Mononuclear cell (primary cell): ENCODE measurements around the gene NOP14. TPM values are rescaled to one million over a fixed set of nuclear protein-coding genes. Genes with fewer than 3 reads are reported as not detected.

Experiments used
- H3K27me3 ChIP-seq: 2 replicates; pipeline ENCODE4 v1.6.0; 2011; ENCODE audit warnings: low read length, control low read depth; ENCODE audit not compliant: insufficient read depth
- H3K4me1 ChIP-seq: 2 replicates; pipeline ENCODE4 v1.5.1; 2011; ENCODE audit warnings: mild to moderate bottlenecking, low read length, control low read depth; ENCODE audit not compliant: insufficient read depth
- H3K4me3 ChIP-seq: 2 replicates; pipeline ENCODE4 v1.5.1; 2011; ENCODE audit warnings: mild to moderate bottlenecking, low read length, moderate library complexity
- H3K9me3 ChIP-seq: 2 replicates; pipeline ENCODE4 v1.5.1; 2011; ENCODE audit warnings: low read depth, mild to moderate bottlenecking, control low read depth, low read length
- total RNA-seq: library from RNA; depleted of rRNA; stranded (reverse); fragments of >200 nt; gene quantifications from one replicate; pipeline ENCODE4 v1.2.3, GENCODE V29; 2012

NOP14 gene
- total RNA-seq, 1 donor = 17.4 TPM

DNA sequence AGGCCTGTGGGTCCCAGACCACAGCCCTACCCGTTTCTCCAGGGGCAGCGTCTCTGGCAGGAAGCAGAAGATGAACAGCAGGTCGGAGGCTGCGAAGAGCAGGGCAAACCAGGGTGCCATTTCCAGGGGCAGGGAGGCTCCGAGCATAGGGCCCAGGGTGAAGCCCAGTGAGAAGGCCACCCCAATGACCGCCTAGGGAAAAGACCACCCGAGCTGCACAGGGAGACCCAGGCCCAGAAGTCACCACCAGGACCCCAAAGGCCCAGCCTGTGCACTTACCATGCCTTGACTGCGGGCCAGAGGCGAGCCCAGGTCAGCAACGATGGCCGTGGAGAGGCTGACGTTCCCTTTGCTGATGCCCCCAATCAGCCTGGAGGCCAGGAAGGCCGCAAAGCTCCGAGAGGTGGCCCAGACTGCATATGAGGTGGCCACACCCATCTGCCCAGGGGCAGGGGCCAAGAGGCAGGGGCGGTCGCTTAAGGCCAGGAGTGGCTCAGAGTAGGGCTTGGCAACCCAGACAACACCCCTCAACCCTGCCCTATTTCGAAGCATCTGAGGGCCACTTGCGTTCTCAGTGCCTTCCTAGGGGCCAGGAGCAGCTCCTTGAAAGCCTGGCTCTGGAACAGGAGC, 30.8 kb downstream of the NOP14 start:
- H3K4me3 ChIP-seq = no peak overlapping the region
- H3K9me3 ChIP-seq = no peaks in the 10 kb centered on the region

DNA sequence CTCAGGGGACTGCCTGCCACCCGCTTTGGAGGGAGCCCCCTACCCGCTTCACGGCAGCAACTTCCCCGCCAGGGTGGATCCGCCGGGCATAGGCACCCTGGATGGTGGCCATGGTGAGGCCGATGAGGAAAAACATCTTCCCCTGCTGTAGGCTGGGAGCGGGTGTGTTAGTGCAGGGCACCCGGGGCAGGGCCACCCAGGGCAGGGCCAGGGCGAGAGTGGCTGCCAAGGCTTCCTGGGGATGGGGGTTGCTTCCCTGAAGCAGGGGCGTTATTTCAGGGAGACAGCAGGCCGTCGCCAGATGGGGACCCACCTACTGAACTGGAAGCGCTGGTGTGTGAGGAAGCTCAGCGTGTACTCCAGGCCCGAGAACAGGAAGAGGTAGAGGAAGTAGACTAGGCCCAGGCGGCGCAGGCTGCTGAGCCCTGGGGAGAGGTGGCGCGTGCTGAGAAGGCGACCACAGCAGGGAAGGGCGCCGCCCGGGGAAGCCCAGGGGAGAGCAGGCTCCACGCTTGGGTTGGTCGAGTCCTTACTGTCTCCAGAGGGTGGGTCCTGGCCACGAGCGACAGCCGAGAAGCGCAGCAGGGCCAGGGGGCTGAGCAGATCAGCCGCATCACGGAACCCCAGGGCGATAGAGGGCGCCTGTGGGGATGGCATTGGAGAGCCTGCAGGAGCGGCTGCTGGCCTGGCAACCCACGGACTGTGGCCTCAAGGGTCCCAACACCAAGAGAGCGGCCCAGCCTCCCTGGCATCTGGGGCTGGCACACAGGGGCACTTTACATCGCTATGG, 31.5 kb downstream of the NOP14 start:
- Histone ChIP-seq H3K27me3 (no peaks in the 10 kb centered on the region), H3K4me3 (no peak overlapping the region), H3K9me3 (no peaks in the 10 kb centered on the region), H3K4me1 (peaks cover 50% of the 10 kb centered on the region)

More for the DNA sequence above, 30.8 kb downstream of the NOP14 start:
- H3K27me3 ChIP-seq = no peaks in the 10 kb centered on the region
- peaks cover 52% of the 10 kb centered on the region for H3K4me1 ChIP-seq

DNA sequence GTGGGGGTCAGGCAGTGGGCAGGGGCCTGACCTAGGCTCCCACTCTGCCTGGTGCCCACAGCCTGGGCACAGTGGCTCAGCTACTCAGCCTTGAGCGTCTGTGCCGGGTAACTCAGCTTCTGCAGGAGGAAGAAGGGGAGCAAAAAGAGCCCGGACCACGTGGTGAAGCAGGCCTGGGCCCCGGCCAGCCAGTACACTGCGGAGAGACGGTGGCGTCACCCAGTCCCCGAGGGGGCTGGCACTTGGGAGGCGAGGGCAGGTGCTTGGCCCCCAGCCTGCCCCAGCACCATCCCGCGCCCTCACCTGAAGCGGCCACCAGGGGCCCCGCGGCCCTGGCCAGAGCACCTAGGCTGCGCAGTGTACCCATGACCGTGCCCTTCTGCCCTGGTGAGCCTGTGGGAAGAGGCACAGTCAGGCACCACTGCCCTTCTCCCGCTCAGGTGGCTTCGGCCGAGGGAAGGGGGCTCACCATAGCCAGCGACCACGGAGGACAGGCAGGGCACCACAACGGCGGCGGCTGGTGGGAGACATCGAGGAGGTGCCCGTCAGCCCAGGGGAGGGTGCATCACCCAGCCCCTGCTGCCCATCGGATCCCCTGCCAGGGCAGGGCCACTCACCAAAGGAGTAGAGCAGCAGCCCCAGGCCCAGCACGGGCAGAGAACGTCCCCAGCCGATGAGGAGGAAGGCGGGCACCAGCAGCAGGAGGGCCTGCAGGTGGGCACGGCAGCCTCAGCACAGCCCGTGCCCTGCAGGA, 32.3 kb downstream of the NOP14 start:
- no peak overlapping the region for H3K4me3 ChIP-seq
- H3K4me1 ChIP-seq = peaks cover 43% of the 10 kb centered on the region
- H3K27me3 ChIP-seq = no peaks in the 10 kb centered on the region
- no peaks in the 10 kb centered on the region for H3K9me3 ChIP-seq

DNA sequence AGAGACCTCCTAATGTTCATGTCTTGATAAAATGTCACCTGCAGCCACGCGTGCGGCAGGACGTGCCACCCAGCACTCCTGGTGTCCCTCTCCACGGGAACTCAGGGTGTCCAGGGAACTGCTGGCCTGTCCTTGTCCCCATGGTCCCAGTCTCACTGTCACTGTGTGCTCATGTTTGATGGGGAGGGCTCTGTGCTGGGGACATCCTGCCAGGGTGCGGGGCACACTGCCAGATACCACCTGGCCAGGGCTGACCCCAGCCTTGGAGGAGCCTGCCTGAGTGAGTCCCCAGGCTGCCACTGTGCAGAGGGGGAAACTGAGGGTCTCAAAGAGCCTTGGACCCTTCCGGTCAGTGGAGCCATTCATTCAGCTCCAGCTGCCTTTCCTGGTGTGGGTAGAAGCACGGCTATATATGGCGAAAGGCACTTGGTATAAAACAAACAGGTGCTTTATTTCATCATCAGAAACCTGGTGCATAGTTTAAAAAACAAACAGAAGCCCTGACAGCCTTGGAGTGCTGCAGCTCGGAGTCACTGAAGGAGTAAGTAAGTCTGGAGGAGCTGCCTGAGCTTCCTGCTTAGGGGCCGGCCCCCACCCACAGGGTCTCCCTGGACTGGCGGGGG, 33.0 kb downstream of the NOP14 start:
- Histone ChIP-seq H3K4me1 (peaks cover 36% of the 10 kb centered on the region), H3K27me3 (no peaks in the 10 kb centered on the region), H3K9me3 (no peaks in the 10 kb centered on the region), H3K4me3 (no peak overlapping the region)

DNA sequence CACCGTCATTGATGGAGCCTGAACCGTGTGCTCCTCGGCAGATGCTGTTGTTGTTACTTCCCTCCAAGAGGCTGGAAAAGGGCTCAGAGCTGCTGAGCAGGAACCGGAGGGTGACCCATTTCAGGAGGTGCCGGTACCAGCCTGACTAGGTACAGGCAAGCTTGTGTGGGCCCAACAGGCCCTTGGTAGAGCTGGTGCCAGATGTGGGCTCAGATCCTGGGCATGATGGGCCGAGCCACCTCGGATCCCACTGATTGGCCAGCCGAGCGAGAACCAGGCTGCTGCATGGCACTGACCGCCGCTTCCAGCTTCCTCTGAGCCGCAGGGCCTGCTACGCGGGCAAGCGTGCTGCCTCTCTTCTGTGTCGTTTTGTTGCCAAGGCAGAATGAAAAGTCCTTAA, 33.7 kb downstream of the NOP14 start:
- Histone ChIP-seq H3K27me3 (no peaks in the 10 kb centered on the region), H3K4me3 (no peak overlapping the region), H3K4me1 (peaks cover 32% of the 10 kb centered on the region), H3K9me3 (no peaks in the 10 kb centered on the region)

DNA sequence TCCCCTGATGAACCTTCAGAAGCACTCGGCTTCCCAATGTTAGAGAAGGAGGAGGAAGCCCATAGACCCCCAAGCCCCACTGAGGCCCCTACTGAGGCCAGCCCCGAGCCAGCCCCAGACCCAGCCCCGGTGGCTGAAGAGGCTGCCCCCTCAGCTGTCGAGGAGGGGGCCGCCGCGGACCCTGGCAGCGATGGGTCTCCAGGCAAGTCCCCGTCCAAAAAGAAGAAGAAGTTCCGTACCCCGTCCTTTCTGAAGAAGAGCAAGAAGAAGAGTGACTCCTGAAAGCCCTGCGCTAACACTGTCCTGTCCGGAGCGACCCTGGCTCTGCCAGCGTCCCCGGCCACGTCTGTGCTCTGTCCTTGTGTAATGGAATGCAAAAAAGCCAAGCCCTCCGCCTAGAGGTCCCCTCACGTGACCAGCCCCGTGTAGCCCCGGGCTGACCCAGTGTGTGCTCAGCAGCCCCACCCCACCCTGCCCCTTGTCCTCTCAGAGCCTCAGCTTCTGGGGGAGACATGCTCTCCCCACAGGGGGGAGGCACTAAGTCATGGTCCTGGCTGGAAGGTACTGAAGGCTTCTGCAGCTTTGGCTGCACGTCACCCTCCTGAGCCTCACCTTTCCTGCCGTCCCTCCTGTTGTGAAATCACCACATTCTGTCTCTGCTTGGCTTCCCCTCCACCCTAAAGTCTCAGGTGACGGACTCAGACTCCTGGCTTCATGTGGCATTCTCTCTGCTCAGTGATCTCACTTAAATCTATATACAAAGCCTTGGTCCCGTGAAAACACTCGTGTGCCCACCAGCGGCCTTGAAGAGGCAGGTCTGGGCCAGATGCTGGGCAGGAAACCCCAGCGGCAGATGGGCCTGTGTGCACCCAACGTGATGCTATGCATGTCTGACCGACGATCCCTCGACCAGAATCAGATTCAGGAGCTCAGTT, 34.7 kb downstream of the NOP14 start:
- H3K9me3 ChIP-seq = no peaks in the 10 kb centered on the region
- no peak overlapping the region for H3K4me3 ChIP-seq
- peaks cover 29% of the 10 kb centered on the region for H3K4me1 ChIP-seq
- no peaks in the 10 kb centered on the region for H3K27me3 ChIP-seq

DNA sequence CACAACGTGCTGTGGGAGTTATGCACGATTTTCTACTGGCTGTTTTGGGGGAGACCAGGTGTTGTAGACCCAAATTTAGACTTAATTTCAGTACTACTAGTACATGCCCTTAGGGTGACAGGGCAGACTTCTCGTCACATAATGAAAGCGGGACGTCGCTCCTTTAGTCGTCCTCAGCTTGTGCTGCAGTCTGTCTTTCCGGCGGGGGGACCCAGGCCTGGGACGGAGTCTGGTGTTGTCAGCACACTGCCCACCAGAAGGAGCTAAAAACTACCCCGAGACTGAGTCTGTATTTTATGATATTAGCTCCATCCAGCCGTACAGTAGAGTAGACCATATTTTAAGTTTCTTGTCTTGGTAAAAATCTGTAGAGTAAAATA, 35.5 kb downstream of the NOP14 start:
- Histone ChIP-seq H3K9me3 (no peaks in the 10 kb centered on the region), H3K4me3 (no peak overlapping the region), H3K4me1 (peaks cover 29% of the 10 kb centered on the region), H3K27me3 (no peaks in the 10 kb centered on the region)

DNA sequence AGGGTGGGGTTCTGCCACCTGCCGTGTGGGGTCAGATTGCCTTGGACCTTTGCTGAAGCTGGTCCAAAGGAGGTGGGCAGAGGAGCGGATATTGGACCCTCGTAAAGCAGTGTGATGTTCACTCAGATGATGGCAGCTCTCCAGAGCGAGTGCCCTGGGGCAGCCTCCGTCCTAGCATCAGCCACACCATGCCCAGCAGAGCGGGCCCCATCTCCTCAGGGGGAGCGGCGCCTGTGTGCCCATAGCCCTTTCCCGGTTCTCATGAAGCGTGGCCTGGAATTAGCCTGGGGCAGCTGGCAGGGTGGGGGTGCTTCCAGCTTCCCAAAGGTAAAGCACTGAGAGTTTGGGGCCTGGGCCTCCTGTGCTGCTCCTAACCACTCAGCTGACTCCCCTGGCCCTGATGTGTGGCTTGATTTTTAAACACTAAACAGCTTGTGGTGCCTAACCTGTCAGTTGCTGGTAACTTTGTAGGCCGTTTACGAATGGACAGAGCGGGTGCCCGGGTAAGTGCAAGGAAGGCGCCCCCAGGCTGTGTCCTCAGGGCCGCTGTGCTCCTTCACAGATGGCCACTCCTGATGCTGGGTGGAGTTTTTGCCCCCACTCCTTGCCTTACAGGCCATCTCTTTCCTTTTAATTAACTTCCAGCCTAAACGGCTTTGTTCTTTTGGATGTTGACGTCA, 36.0 kb downstream of the NOP14 start:
- H3K4me3 ChIP-seq = no peak overlapping the region
- H3K9me3 ChIP-seq = no peaks in the 10 kb centered on the region
- peaks cover 29% of the 10 kb centered on the region for H3K4me1 ChIP-seq
- no peaks in the 10 kb centered on the region for H3K27me3 ChIP-seq

DNA sequence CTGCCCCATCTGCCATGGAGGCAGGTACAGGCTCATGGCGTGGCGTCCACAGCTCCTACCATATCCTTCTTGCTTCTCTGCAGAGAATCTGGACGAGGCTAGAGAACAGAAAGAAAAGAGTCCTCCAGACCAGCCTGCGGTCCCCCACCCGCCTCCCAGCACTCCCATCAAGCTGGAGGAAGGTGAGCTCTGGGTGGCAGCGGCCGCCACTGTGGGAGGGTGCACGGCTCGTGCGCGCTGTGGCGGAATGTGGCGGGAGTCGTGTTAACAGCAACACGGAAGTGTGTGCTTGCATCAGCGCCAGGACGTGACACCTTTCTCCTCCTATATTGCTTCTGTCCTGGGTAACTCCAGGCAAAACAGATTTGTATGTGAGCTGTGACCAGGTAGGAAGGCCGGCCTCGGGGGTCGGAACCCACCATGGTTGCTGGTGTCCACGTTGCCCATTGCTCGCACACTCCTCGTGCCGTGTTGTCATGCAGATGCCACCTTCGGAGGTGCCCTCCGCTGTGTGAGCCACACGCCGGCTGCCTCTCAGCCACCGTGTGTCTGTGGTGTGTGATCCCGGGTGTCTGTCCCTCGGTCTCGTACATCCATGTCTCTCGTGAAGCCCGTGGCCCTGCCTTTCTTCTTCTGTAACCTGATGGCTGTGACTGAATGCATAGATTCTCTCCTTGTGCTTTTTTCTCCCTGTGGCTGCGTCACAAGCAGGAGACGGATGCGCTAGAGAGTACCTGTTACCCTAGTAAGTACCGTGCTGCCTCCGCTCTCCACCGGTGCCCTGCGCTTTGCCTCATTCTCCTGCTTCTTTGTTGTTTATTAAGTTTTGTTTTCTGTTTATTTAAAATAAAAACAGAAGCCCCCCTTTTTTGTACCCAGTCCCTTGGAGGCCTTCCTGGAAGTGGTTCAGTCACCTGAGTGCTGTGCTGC, 37.0 kb downstream of the NOP14 start:
- Histone ChIP-seq H3K4me3 (no peak overlapping the region), H3K4me1 (peaks cover 23% of the 10 kb centered on the region), H3K27me3 (no peaks in the 10 kb centered on the region), H3K9me3 (no peaks in the 10 kb centered on the region)

DNA sequence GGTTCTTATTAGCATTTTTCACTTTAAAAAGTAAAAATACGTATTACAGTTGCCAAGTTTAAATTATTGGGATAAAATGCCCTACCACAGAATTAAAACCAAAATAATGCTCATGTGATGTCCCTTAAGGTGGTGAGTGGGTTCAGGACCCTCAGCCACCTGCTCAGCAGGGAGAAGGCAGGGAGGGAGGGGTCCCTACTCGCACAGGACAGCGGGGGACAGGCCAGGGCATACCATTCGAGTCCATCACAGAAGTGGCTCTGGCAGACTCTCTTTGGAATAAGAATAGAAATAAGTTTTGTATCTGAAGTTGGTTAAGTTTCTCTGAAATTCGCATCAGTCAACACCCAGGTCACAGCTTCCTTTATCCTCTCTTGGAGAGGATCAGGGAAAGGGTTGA, 37.7 kb downstream of the NOP14 start:
- peaks cover 19% of the 10 kb centered on the region for H3K4me1 ChIP-seq
- H3K4me3 ChIP-seq = no peak overlapping the region
- no peaks in the 10 kb centered on the region for H3K9me3 ChIP-seq
- H3K27me3 ChIP-seq = no peaks in the 10 kb centered on the region

DNA sequence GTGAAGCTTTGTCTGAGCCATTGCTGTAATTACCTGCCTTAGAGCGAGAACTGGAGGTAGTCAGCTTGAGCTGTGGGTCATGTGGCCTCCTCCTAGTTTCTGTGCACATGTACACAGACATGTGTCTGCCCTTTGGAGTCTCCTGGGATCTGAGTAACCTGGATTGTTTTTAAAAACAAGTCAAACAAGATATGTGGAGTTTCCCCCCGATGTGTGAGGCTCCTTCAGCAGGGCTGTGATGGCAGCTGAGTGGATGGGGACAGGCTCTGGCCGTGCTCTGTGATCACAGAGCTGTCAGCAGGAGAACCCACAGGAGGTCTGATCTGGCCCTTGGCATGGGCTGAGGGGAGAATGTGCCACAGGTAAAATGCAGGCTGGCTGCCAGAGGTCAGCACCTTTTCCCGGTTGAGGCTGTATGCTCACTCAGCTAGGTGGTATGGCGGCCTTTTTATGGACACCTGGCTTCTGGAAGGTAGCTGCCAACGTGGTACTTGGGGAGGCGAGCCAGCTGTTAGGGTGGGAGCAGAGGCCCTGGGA, 38.4 kb downstream of the NOP14 start:
- Histone ChIP-seq H3K27me3 (no peaks in the 10 kb centered on the region), H3K9me3 (no peaks in the 10 kb centered on the region), H3K4me1 (peaks cover 19% of the 10 kb centered on the region), H3K4me3 (no peak overlapping the region)

DNA sequence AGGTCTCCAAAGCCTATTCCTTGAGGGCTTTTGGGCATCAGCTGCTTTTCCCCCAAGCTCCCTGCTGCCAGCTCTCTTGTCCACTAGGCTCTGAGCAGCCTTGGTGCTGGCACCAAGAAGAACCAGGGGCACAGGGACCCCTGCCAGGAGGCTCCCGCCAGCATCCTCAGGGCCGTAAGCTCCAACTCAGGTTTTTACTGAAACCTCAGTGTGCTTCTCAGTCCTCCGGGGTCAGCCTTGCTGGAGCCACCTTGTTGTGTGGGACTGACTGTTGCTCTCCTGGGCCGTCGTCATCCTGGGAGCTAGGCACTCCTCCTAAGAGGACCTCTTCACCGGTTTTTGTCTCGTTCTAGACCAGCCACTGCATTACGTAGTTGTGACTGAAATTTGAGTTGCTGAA, 38.9 kb downstream of the NOP14 start:
- Histone ChIP-seq H3K27me3 (no peaks in the 10 kb centered on the region), H3K9me3 (no peaks in the 10 kb centered on the region), H3K4me1 (peaks cover 19% of the 10 kb centered on the region), H3K4me3 (no peak overlapping the region)

DNA sequence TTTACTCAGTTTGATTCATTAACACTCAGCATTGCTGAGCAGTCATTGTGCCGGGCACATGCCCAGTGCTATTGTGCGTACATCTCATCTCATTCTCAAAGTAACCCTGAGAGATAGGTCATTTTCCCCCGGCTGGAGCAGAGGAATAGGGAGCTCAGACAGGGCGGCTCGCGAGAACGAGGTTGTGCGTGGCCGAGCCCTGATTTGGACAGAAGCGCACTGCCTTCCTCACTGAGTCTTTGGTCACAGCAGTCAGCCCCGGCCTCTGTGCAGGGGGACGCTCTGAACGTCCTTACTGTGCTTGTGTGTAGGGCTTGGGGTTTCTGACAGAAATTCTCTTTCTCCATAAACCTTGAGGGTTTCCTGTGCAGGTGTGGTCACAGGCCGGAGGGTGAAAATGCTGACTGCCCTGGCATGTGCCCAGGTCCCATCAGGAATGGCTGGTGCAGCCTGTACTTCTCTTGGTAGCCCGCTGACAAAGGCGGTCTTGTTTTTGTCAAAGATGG, 39.5 kb downstream of the NOP14 start:
- H3K27me3 ChIP-seq = no peaks in the 10 kb centered on the region
- peaks cover 19% of the 10 kb centered on the region for H3K4me1 ChIP-seq
- no peaks in the 10 kb centered on the region for H3K9me3 ChIP-seq
- H3K4me3 ChIP-seq = no peak overlapping the region
